ENCODE measurements around the gene DYNLL2.
"Not testable (repeated sequence)": the region's sequence is repeated elsewhere in the genome, so short reads cannot be mapped to it uniquely, and the experiment has no call there.

Gene DYNLL2

DNA sequence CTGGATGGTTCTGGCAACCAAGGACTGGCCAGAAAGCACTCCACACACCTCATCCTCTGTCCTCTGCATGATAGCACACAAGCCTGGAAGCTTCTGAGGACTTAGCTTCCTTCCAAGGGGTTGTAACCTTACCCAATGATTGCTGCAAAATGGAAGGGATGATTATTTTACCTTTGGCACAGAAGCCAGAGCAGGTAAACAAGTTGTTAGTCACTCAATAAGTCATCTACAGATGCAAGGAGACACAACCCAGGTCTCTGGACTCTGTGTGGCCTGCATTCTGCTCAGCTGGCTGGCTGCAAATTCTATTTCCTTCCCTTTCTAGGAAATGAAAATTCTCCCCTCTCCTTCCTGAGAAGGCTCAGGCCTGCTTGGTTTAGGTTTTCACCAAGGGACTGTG, 26.7 kb upstream of the DYNLL2 start:
- TF ChIP-seq, protein P1, sequence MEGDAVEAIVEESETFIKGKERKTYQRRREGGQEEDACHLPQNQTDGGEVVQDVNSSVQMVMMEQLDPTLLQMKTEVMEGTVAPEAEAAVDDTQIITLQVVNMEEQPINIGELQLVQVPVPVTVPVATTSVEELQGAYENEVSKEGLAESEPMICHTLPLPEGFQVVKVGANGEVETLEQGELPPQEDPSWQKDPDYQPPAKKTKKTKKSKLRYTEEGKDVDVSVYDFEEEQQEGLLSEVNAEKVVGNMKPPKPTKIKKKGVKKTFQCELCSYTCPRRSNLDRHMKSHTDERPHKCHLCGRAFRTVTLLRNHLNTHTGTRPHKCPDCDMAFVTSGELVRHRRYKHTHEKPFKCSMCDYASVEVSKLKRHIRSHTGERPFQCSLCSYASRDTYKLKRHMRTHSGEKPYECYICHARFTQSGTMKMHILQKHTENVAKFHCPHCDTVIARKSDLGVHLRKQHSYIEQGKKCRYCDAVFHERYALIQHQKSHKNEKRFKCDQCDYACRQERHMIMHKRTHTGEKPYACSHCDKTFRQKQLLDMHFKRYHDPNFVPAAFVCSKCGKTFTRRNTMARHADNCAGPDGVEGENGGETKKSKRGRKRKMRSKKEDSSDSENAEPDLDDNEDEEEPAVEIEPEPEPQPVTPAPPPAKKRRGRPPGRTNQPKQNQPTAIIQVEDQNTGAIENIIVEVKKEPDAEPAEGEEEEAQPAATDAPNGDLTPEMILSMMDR (IDR thresholded peaks at IDR 0.05; ENCODE audit: borderline replicate concordance, insufficient read depth, low read depth, low read length) = no peak

DNA sequence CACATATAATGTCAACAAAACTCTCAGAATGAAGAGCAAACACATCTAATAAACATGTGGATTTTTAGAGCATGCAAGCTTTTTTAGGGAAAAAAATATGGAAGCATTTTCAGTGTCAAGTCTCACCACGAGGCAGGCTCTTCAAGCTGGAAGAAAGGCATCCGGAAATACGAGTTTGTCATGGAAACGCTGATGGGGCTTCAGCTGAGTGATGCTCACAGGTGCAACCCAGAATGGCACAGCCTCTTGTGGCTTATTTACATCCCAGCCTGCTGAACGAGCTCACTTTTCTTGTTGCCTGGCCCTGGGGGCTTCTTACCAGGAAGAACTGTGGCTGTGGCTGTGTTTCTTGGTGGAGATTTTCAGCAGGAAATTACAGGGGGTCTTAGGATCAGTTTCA, 24.1 kb upstream of the DYNLL2 start:
- TF ChIP-seq, protein P1 (IDR thresholded peaks at IDR 0.05; ENCODE audit: borderline replicate concordance, insufficient read depth, low read depth, low read length) = no peak
- no peak overlapping the region for H3K4me3 ChIP-seq (ENCODE audit: low read depth, low read length)

More for the DNA sequence above, 26.7 kb upstream of the DYNLL2 start:
- no peak overlapping the region for H3K4me3 ChIP-seq (ENCODE audit: low read depth, low read length)

DNA sequence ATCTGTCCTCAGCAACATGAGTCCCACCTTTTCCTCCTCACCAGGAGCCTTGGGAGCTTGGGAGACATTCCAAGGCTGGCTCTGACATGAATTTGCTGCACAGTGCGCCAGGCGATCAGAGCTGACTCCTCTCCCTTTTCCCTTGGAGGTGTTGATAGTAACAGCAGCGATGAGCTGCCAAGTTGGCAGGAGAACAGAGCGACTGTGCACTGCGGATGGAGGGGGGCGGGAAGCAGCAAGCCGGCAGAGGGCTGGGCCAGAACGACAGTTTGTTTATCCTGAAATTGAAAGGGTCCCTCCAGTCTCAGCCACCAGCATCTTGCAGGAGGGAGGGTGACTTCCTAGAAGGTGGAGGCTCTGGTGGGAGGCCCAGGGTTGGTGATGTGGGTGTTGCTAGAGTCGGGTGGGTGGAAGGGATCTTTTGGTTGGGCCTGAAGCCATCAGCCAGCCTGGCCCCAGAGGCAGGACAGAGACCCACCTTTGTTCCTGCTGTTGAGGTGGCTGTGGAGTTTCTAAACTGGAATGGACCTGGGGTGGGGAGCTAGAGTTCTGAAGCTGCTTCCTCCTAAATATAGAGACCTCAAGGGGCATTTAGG, 22.5 kb upstream of the DYNLL2 start:
- TF ChIP-seq, protein P1 (IDR thresholded peaks at IDR 0.05; ENCODE audit: borderline replicate concordance, insufficient read depth, low read depth, low read length) = no peak
- H3K4me3 ChIP-seq (ENCODE audit: low read depth, low read length) = no peak overlapping the region

DNA sequence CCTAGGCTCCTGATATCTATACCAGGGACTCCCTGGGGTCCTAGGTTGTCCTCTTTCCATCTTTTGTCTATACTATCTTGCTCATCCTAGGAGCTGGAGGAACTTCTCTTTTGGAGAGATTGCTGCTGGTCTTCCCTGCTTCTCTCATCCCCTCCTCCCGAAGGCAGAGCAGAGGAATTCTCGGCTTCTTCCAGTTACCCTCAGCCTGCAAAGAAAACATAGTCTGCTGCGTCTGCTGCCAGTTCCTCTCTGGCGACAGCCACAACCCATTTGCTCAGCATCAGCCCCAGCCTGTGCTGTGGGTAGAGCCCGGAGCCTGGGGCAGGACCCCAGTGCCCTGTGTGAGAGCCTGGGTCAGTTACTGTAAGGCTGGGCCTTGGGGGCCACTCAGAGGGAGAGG, 21.5 kb upstream of the DYNLL2 start:
- TF ChIP-seq, protein P1 (IDR thresholded peaks at IDR 0.05; ENCODE audit: borderline replicate concordance, insufficient read depth, low read depth, low read length) = no peak

DNA sequence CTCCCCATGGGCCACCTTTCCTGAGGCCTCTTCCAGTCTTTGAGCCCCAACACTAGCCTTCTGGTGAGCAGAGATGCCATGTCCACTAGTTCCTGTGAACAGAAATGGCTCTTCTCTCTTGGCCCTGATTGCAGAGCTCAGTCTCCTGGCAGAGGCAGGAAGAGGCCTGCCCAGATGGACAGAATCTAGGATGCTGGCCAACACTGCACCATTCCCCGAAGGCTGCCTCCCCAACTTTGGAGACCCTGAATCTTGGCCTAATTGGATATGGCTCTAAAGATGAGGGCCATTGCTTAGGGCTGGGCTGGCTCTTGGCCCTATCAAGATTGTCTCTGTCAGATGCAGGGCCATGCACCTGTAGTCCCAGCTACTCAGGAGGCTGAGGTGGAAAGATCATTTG, 18.0 kb upstream of the DYNLL2 start:
- H3K4me3 ChIP-seq (ENCODE audit: low read depth, low read length) = no peak overlapping the region
- TF ChIP-seq, protein P1 (IDR thresholded peaks at IDR 0.05; ENCODE audit: borderline replicate concordance, insufficient read depth, low read depth, low read length) = no peak

More for the DNA sequence above, 21.5 kb upstream of the DYNLL2 start:
- H3K4me3 ChIP-seq (ENCODE audit: low read depth, low read length) = no peak overlapping the region

DNA sequence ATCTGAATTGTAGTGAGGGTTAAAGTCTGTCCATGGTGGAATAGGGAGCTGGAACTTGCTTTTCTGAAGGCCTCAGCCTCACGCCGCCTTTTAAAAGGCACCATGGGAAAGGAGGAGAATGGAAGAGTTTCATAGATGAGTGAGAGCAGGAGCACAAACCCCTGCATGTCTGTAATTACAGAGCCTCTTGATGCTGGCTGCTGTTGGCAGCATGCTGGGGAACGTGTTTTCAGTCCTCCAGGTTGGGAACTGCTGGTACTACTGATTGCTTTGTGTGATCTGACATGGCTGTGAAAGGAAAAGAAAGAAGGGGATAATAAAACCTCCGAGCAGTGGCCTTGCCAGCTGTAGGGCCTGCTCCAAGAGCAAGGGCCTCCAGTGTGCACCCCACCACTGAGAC, 16.8 kb upstream of the DYNLL2 start:
- TF ChIP-seq, protein P1 (IDR thresholded peaks at IDR 0.05; ENCODE audit: borderline replicate concordance, insufficient read depth, low read depth, low read length) = no peak
- no peak overlapping the region for H3K4me3 ChIP-seq (ENCODE audit: low read depth, low read length)

DNA sequence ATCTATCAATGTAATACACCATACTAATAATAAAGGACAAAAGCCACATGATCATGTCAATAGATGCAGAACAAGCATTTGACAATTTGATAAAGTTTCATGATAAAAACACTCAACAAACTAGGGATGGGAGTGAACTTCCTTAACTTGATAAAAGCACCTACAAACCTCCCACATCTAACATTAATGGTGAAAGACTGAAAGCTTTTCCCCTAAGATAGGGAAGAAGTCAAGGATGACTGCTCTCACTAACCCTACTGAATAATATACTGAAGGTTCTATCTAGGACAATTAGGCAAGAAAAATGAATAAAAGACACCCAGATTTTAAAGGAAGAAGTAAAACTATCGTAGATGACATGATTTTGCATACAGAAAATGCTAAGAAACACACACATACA, 10.4 kb upstream of the DYNLL2 start:
- H3K4me3 ChIP-seq (ENCODE audit: low read depth, low read length) = no peak overlapping the region
- TF ChIP-seq, protein P1 (IDR thresholded peaks at IDR 0.05; ENCODE audit: borderline replicate concordance, insufficient read depth, low read depth, low read length) = no peak

DNA sequence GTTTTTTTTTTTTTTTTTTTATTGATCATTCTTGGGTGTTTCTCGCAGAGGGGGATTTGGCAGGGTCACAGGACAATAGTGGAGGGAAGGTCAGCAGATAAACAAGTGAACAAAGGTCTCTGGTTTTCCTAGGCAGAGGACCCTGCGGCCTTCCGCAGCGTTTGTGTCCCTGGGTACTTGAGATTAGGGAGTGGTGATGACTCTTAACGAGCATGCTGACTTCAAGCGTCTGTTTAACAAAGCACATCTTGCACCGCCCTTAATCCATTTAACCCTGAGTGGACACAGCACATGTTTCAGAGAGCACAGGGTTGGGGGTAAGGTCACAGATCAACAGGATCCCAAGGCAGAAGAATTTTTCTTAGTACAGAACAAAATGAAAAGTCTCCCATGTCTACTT, 10.0 kb upstream of the DYNLL2 start:
- H3K4me3 ChIP-seq (ENCODE audit: low read depth, low read length) = not testable (repeated sequence)

DNA sequence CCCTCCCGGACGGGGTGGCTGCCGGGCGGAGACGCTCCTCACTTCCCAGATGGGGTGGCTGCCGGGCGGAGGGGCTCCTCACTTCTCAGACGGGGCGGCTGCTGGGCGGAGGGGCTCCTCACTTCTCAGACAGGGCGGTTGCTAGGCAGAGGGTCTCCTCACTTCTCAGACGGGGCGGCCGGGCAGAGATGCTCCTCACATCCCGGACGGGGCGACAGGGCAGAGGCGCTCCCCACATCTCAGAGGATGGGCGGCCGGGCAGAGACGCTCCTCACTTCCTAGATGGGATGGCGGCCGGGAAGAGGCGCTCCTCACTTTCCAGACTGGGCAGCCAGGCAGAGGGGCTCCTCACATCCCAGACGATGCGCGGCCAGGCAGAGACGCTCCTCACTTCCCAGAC, 8.8 kb upstream of the DYNLL2 start:
- H3K4me3 ChIP-seq (ENCODE audit: low read depth, low read length) = not testable (repeated sequence)
